H1 (cell line): ENCODE measurements around the gene KCTD21. TPM values are rescaled to one million over a fixed set of nuclear protein-coding genes. Genes with fewer than 3 reads are reported as not detected.

Experiments
- CTCF ChIA-PET: fragments of 300-600 bp; sonication (Branson Sonifier 250); formaldehyde crosslinking; loops from one replicate; lab custom pipeline; 2021; ENCODE audit not compliant: partially characterized antibody; lab: Charles Lee
- POLR2A ChIA-PET: fragments of 300-600 bp; sonication (Branson Sonifier 250); formaldehyde crosslinking; loops from one replicate; lab custom pipeline; 2021; ENCODE audit warnings: inconsistent platforms; ENCODE audit not compliant: partially characterized antibody; lab: Charles Lee
- DNase-seq, 2 experiments: peaks; one replicate each; pipeline versions ENCODE4 v3.0.0 to v3.0.0-alpha.2; 2010 to 2022; ENCODE audit warnings: low spot score in 2 of 2, low read depth in 1 of 2, mixed read lengths in 1 of 2
- FAIRE-seq: peaks from 2 replicates; lab custom pipeline; 2011; peaks lifted over from hg19 to GRCh38; lab: Jason Lieb, UNC
- H2AFZ ChIP-seq: 2 replicates; pipeline ENCODE4 v1.8.1; 2012; ENCODE audit warnings: low read length, inconsistent platforms
- H2AK5ac ChIP-seq: 2 replicates; pipeline ENCODE4 v1.6.1; 2013; ENCODE audit warnings: low read depth, low read length
- H2BK120ac ChIP-seq: replicated peaks from 2 replicates; pipeline ENCODE3; 2013; ENCODE audit warnings: low read depth, low read length, inconsistent platforms
- H2BK12ac ChIP-seq: 2 replicates; pipeline ENCODE4 v1.6.1; 2013; ENCODE audit warnings: low read depth, low read length
- H2BK15ac ChIP-seq: 2 replicates; pipeline ENCODE4 v1.6.1; 2013; ENCODE audit warnings: low read length
- H2BK20ac ChIP-seq: 2 replicates; pipeline ENCODE4 v1.6.1; 2013; ENCODE audit warnings: low read length
- H2BK5ac ChIP-seq: 2 replicates; pipeline ENCODE4 v1.6.1; 2013; ENCODE audit warnings: low read depth, low read length
- H3K14ac ChIP-seq: 2 replicates; pipeline ENCODE4 v1.6.1; 2013; ENCODE audit warnings: inconsistent platforms; ENCODE audit not compliant: insufficient read length
- H3K18ac ChIP-seq: 2 replicates; pipeline ENCODE4 v1.6.1; 2013; ENCODE audit warnings: low read length; ENCODE audit errors: extremely low read depth
- H3K23ac ChIP-seq: 2 replicates; pipeline ENCODE4 v1.6.1; 2013; ENCODE audit warnings: inconsistent platforms; ENCODE audit not compliant: insufficient read length
- H3K23me2 ChIP-seq: 2 replicates; pipeline ENCODE4 v1.6.1; 2013; ENCODE audit warnings: low read depth, low read length
- H3K27ac ChIP-seq: 2 replicates; pipeline ENCODE4 v1.6.1; 2011; ENCODE audit warnings: low read depth, low read length, inconsistent platforms
- H3K27me3 ChIP-seq, 4 experiments: replicated peaks in 1 of 4; 1 replicate in 1 of 4; 2 replicates in 3 of 4; pipeline versions ENCODE4 v1.6.1 to v1.8.1; 2011 to 2013; ENCODE audit warnings: low read length in 3 of 4, mild to moderate bottlenecking in 3 of 4, inconsistent platforms in 2 of 4, mixed read lengths in 2 of 4, moderate library complexity in 1 of 4; ENCODE audit not compliant: control insufficient read depth in 3 of 4, insufficient read depth in 3 of 4; ENCODE audit errors: extremely low read depth in 1 of 4
- H3K36me3 ChIP-seq, 4 experiments: 2 replicates each; pipeline versions ENCODE4 v1.6.1 to v1.8.1; 2011 to 2013; ENCODE audit warnings: mild to moderate bottlenecking in 4 of 4, low read length in 3 of 4, moderate library complexity in 2 of 4, control low read depth in 1 of 4, inconsistent platforms in 1 of 4; ENCODE audit not compliant: insufficient read depth in 4 of 4, control insufficient read depth in 2 of 4
- H3K4ac ChIP-seq: replicated peaks from 2 replicates; pipeline ENCODE3; 2013; ENCODE audit warnings: low read length, low read depth, mixed read lengths, inconsistent platforms; ENCODE audit not compliant: insufficient read length
- H3K4me1 ChIP-seq, 4 experiments: replicated peaks in 1 of 4; 1 replicate in 1 of 4; 2 replicates in 3 of 4; pipeline versions ENCODE4 v1.6.1 to v1.8.1; 2011 to 2013; ENCODE audit warnings: low read length in 3 of 4, inconsistent platforms in 2 of 4, mixed read lengths in 1 of 4; ENCODE audit not compliant: insufficient read depth in 4 of 4, control insufficient read depth in 3 of 4
- H3K4me2 ChIP-seq, 2 experiments: 2 replicates each; pipeline versions ENCODE4 v1.6.1 to v1.8.1; 2011 to 2013; ENCODE audit warnings: low read depth in 2 of 2, low read length in 2 of 2, control low read depth in 1 of 2, inconsistent platforms in 1 of 2, mild to moderate bottlenecking in 1 of 2; ENCODE audit not compliant: insufficient read depth in 1 of 2
- H3K4me3 ChIP-seq, 4 experiments: fragments of 200-600, 300-600 bp in 1 of 4; sonication (generic), shearing (Covaris generic), sonication (Bioruptor Twin) in 1 of 4; 2 replicates each; pipeline versions ENCODE4 v1.5.1 to v1.8.1; 2011 to 2016; ENCODE audit warnings: low read length in 4 of 4, low read depth in 3 of 4, control low read depth in 2 of 4, inconsistent platforms in 2 of 4, mild to moderate bottlenecking in 2 of 4, mixed read lengths in 1 of 4, moderate library complexity in 1 of 4; ENCODE audit not compliant: insufficient read depth in 2 of 4; ENCODE audit errors: extremely low read depth in 1 of 4
- H3K56ac ChIP-seq: replicated peaks from 2 replicates; pipeline ENCODE3; 2013; ENCODE audit warnings: low read depth, mild to moderate bottlenecking, mixed read lengths, low read length, inconsistent platforms; ENCODE audit not compliant: insufficient read length
- H3K79me1 ChIP-seq: 2 replicates; pipeline ENCODE4 v1.6.1; 2013; ENCODE audit warnings: low read depth, low read length, control low read depth
- H3K79me2 ChIP-seq, 2 experiments: 2 replicates each; pipeline versions ENCODE4 v1.6.1 to v1.8.1; 2012 to 2013; ENCODE audit warnings: low read length in 2 of 2, mild to moderate bottlenecking in 2 of 2, inconsistent platforms in 1 of 2; ENCODE audit not compliant: insufficient read depth in 2 of 2, control insufficient read depth in 1 of 2
- H3K9ac ChIP-seq, 4 experiments: replicated peaks in 1 of 4; 1 replicate in 1 of 4; 2 replicates in 3 of 4; pipeline versions ENCODE4 v1.6.1 to v1.8.1; 2011 to 2013; ENCODE audit warnings: low read depth in 3 of 4, low read length in 3 of 4, control low read depth in 2 of 4, mild to moderate bottlenecking in 2 of 4, moderate library complexity in 2 of 4, inconsistent platforms in 1 of 4; ENCODE audit errors: extremely low read depth in 1 of 4
- H3K9me3 ChIP-seq, 2 experiments: 2 replicates each; pipeline versions ENCODE4 v1.6.1 to v1.8.1; 2012 to 2013; ENCODE audit warnings: mild to moderate bottlenecking in 2 of 2, moderate library complexity in 2 of 2, control low read depth in 1 of 2, inconsistent platforms in 1 of 2, low read depth in 1 of 2, low read length in 1 of 2, mixed read lengths in 1 of 2; ENCODE audit not compliant: insufficient read depth in 2 of 2
- H4K20me1 ChIP-seq, 2 experiments: replicated peaks in 1 of 2; 2 replicates each; pipeline versions ENCODE3 to v1.8.1; 2011 to 2013; ENCODE audit warnings: inconsistent platforms in 2 of 2, low read length in 2 of 2, mild to moderate bottlenecking in 1 of 2; ENCODE audit not compliant: insufficient read depth in 2 of 2, control insufficient read depth in 1 of 2
- H4K5ac ChIP-seq: 2 replicates; pipeline ENCODE4 v1.6.1; 2013; ENCODE audit warnings: low read length, low read depth, mixed read lengths, inconsistent platforms; ENCODE audit not compliant: insufficient read length
- H4K8ac ChIP-seq: 2 replicates; pipeline ENCODE4 v1.8.0; 2013; ENCODE audit warnings: mild to moderate bottlenecking, moderate library complexity, low read length, inconsistent platforms; ENCODE audit not compliant: insufficient read depth; ENCODE audit errors: extremely low read depth
- H4K91ac ChIP-seq: replicated peaks from 2 replicates; pipeline ENCODE3; 2013; ENCODE audit warnings: low read length, mixed read lengths, inconsistent platforms; ENCODE audit not compliant: insufficient read length
- CEBPB ChIP-seq: IDR thresholded peaks from 2 replicates; pipeline ENCODE4 v1.6.1; 2012; ENCODE audit warnings: low read depth, low read length
- CREB1 ChIP-seq: IDR thresholded peaks from 2 replicates; pipeline ENCODE4 v1.6.1; 2012; ENCODE audit warnings: inconsistent platforms
- EGR1 ChIP-seq: IDR thresholded peaks from 2 replicates; pipeline ENCODE4 v1.6.1; 2011; ENCODE audit warnings: low read depth, low read length, borderline replicate concordance
- GTF2F1 ChIP-seq: IDR thresholded peaks from 2 replicates; pipeline ENCODE4 v1.6.1; 2012; ENCODE audit warnings: low read depth, low read length, improper control_type of control experiment, borderline replicate concordance
- POU5F1 ChIP-seq: IDR thresholded peaks from 2 replicates; pipeline ENCODE4 v1.6.1; 2011; ENCODE audit warnings: low read depth, mild to moderate bottlenecking, low read length, moderate library complexity
- TAF7 ChIP-seq: optimal IDR thresholded peaks from 2 replicates; pipeline ENCODE3; 2011; ENCODE audit warnings: low read depth, mild to moderate bottlenecking, inconsistent platforms, low read length, moderate library complexity, borderline replicate concordance
- WGBS, 2 experiments: shearing (Covaris generic) in 1 of 2; methylation state at CpG; one replicate each; pipeline versions ENCODE4 v1.1.6 to v1.1.7; 2013 to 2015; ENCODE audit warnings: low lambda C conversion rate in 2 of 2, mixed read lengths in 2 of 2, inconsistent platforms in 1 of 2, low coverage in 1 of 2, missing lambda C conversion rate in 1 of 2; ENCODE audit not compliant: insufficient replicate concordance in 2 of 2, insufficient coverage in 1 of 2, insufficient read length in 1 of 2; ENCODE audit errors: extremely low coverage in 1 of 2, missing lambda C conversion rate in 1 of 2; 5-methylcytosine and 5-hydroxymethylcytosine counted together
- polyA plus RNA-seq, 7 experiments: library from polyadenylated mRNA; depleted of rRNA in 3 of 7; stranded (reverse) in 5 of 7; unstranded in 2 of 7; fragments of >200 nt in 5 of 7; fragments of 200-250 nt in 2 of 7; gene quantifications; 1 replicate in 5 of 7; 2 replicates in 1 of 7; 4 replicates in 1 of 7; pipeline versions ENCODE4 v1.2.1 to v1.2.3, GENCODE V29; 2011 to 2013; ENCODE audit warnings: missing spikeins in 2 of 7, mixed read lengths in 2 of 7
- total RNA-seq: library from RNA; stranded (reverse); fragmentation: NEBNext Ultra II Directional; extraction: Animal tissue kit (Norgen Biotek cat#: 25700); gene quantifications from 2 replicates; pipeline ENCODE4 v1.2.1, GENCODE V29; 2021

Gene KCTD21
- total and polyA plus RNA-seq, 2 of the 8 experiments (the other 6 are each of a cell fraction or from before 2014, with no cell fraction given), result 3.2 to 4.1 TPM

DNA sequence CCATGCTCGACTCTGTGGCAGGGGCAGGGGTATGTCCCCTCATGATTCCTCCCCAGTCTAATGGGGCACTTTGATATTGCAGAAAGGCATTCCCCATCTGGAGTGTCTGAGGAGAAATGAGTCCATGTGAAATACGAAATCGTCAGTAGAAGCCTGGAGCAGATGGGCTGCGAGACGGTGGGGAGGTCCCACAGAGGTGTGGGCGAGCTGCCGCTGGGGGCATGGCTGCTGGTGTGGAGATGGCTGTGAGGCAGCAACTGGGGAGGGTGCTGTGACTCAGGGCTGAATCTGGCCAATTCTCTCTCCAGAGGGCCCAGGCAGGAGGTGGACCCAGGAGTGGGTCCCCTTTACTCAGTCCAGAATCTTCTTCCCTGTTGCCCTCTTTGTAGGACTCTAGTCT, 11.2 kb downstream of the KCTD21 start:
- H2BK5ac ChIP-seq, result no peak overlapping the region
- H2AFZ ChIP-seq, result no peak overlapping the region
- H4K8ac ChIP-seq, result no peak overlapping the region
- no peaks in the 10 kb centered on the region for H3K9me3 ChIP-seq
- H3K23me2 ChIP-seq, result 0 out of 2 replicates have a peak, but pooled peaks cover 2% of the 10 kb centered on the region
- DNase-seq (no peak), FAIRE-seq (no peak)
- no peak overlapping the region for H2BK20ac ChIP-seq
- no peak overlapping the region for H3K23ac ChIP-seq
- H3K9ac ChIP-seq, result no peak overlapping the region
- H3K4ac ChIP-seq, result no peak overlapping the region
- no peak overlapping the region for H3K27ac ChIP-seq
- H2BK12ac ChIP-seq, result no peak overlapping the region
- H2AK5ac ChIP-seq, result no peak overlapping the region
- H4K91ac ChIP-seq, result no peak overlapping the region
- POLR2A ChIA-PET, result no interaction called here
- no peak overlapping the region for H3K4me3 ChIP-seq
- H3K79me1 ChIP-seq, result no peaks in the 10 kb centered on the region
- no peak overlapping the region for H4K5ac ChIP-seq
- H3K14ac ChIP-seq, result no peak overlapping the region
- peaks cover 0 to 2% (median 0%) of the 10 kb centered on the region in 4 experiments; a peak in 1 of 7 replicates for H3K4me1 ChIP-seq
- no peak overlapping the region for H2BK120ac ChIP-seq
- no peak overlapping the region for H3K56ac ChIP-seq
- no peaks in the 10 kb centered on the region for H3K36me3 ChIP-seq
- no peak overlapping the region for H3K18ac ChIP-seq
- H2BK15ac ChIP-seq, result no peak overlapping the region
- H3K27me3 ChIP-seq, result no peaks in the 10 kb centered on the region
- CTCF ChIA-PET, result interaction anchor here (1.1 kb wide), 1 partner anchor 24 kb away, joined by 3 read pairs; no protein-coding TSS in a partner anchor
- WGBS, 2 experiments, result 91% methylated on average over 7 of the region's 7 CpGs; no CpG with 5 or more reads in 1 of the 2 experiments
- H4K20me1 ChIP-seq, result no peaks in the 10 kb centered on the region
- no peaks in the 10 kb centered on the region for H3K79me2 ChIP-seq
- no peak overlapping the region for H3K4me2 ChIP-seq
- TF ChIP-seq GTF2F1, result no peak
- no peak for TF ChIP-seq TAF7
- TF ChIP-seq POU5F1, result no peak
- no peak for TF ChIP-seq CREB1
- TF ChIP-seq EGR1, result no peak
- no peak for TF ChIP-seq CEBPB
